Mucosa of rectum (tissue), 2 donors: Measurements from ENCODE around the gene MRPS11.

ENCODE experiments used
- H3K27ac ChIP-seq, 2 donors: one replicate each; pipeline ENCODE4 v1.7.0; 2013; ENCODE audit warnings: inconsistent platforms in 2 of 2, low read depth in 2 of 2, low read length in 2 of 2
- H3K27me3 ChIP-seq, 2 donors: one replicate each; pipeline ENCODE4 v1.7.0; 2013; ENCODE audit warnings: low read length in 2 of 2; ENCODE audit not compliant: control insufficient read depth in 2 of 2, insufficient read depth in 2 of 2
- H3K36me3 ChIP-seq, 2 donors: one replicate each; pipeline ENCODE4 v1.7.0; 2013; ENCODE audit warnings: low read length in 2 of 2; ENCODE audit not compliant: control insufficient read depth in 2 of 2, insufficient read depth in 2 of 2
- H3K4me1 ChIP-seq, 2 donors: one replicate each; pipeline ENCODE4 v1.7.0; 2013; ENCODE audit warnings: low read length in 2 of 2, mild to moderate bottlenecking in 1 of 2; ENCODE audit not compliant: control insufficient read depth in 2 of 2, insufficient read depth in 2 of 2
- H3K4me3 ChIP-seq, 2 donors: one replicate each; pipeline ENCODE4 v1.7.0; 2013; ENCODE audit warnings: low read length in 2 of 2
- H3K9ac ChIP-seq, 2 donors: one replicate each; pipeline ENCODE4 v1.7.0; 2013; ENCODE audit warnings: low read length in 2 of 2, low read depth in 1 of 2, mild to moderate bottlenecking in 1 of 2
- H3K9me3 ChIP-seq, 2 donors: one replicate each; pipeline ENCODE4 v1.7.0; 2013; ENCODE audit warnings: low read length in 2 of 2; ENCODE audit not compliant: control insufficient read depth in 2 of 2
- donor health status: healthy.
- donor health status: Normal muscosa, but diverticular disease.

MRPS11 gene

GRCh38 chr15:88529021-88529630 is 61.6 kb downstream of the MRPS11 start:
- Histone ChIP-seq H3K36me3 (peaks cover 20 to 30% of the 10 kb centered on the region in 2 donors), H3K27me3 (no peaks in the 10 kb centered on the region), H3K4me3 (no peak overlapping the region), H3K4me1 (no peaks in the 10 kb centered on the region), H3K27ac (no peak overlapping the region), H3K9ac (no peak overlapping the region), H3K9me3 (no peaks in the 10 kb centered on the region)
